Measurements from ENCODE around the gene WDR87.

The WDR87 gene

GRCh38 chr19:37950471-37951175 is 44.2 kb upstream of the WDR87 start:
- no peaks in the 10 kb centered on the region for H3K27me3 ChIP-seq (replicated peaks in 2 of 5; ENCODE audit: control insufficient read depth in 4 of 5, insufficient read depth in 5 of 5, low read length in 4 of 5)
- ChIA-PET CTCF (no interaction called here), POLR2A (no interaction called here)
- DNase-seq: no peak
- H3K4me1 ChIP-seq (ENCODE audit: control extremely low read depth in 1 of 4, control insufficient read depth in 4 of 4, insufficient read depth in 4 of 4, low read length in 3 of 4): peaks cover 3 to 24% (median 13%) of the 10 kb centered on the region in 4 experiments
- H3K9me3 ChIP-seq (ENCODE audit: control extremely low read depth in 1 of 5, control insufficient read depth in 4 of 5, insufficient read depth in 2 of 5, low read depth in 1 of 5, low read length in 4 of 5): no peaks in the 10 kb centered on the region
- peak overlapping the region in 1 of 2 experiments; percentile 15 for H3K27ac ChIP-seq (ENCODE audit: insufficient read depth in 1 of 2, low read depth in 1 of 2, low read length in 2 of 2, poor library complexity in 1 of 2, severe bottlenecking in 2 of 2)
- H3K4me3 ChIP-seq (ENCODE audit: control insufficient read depth in 1 of 7, extremely low read depth in 1 of 7, insufficient read depth in 4 of 7, low read depth in 2 of 7, low read length in 6 of 7): no peak overlapping the region
- H3K36me3 ChIP-seq (ENCODE audit: control insufficient read depth in 4 of 4, insufficient read depth in 4 of 4, low read length in 3 of 4): peaks cover 0 to 3% (median 0%) of the 10 kb centered on the region in 4 experiments
- 86% methylated on average over 20 of the region's 25 CpGs for WGBS (ENCODE audit: insufficient coverage)

GRCh38 chr19:37948362-37948761 is 42.0 kb upstream of the WDR87 start:
- no peak overlapping the region for H3K4me3 ChIP-seq (ENCODE audit: control insufficient read depth in 1 of 7, extremely low read depth in 1 of 7, insufficient read depth in 4 of 7, low read depth in 2 of 7, low read length in 6 of 7)
- no peak overlapping the region for H3K27ac ChIP-seq (ENCODE audit: insufficient read depth in 1 of 2, low read depth in 1 of 2, low read length in 2 of 2, poor library complexity in 1 of 2, severe bottlenecking in 2 of 2)
- H3K36me3 ChIP-seq (ENCODE audit: control insufficient read depth in 4 of 4, insufficient read depth in 4 of 4, low read length in 3 of 4): peaks cover 0 to 6% (median under 1%) of the 10 kb centered on the region in 4 experiments
- CTCF ChIA-PET: interaction anchor here (0.6 kb wide), 1 partner anchor 35 kb away, joined by 3 read pairs; no protein-coding TSS in a partner anchor
- peaks cover 3 to 10% (median 5%) of the 10 kb centered on the region in 4 experiments for H3K4me1 ChIP-seq (ENCODE audit: control extremely low read depth in 1 of 4, control insufficient read depth in 4 of 4, insufficient read depth in 4 of 4, low read length in 3 of 4)
- POLR2A ChIA-PET: no interaction called here
- H3K27me3 ChIP-seq (replicated peaks in 2 of 5; ENCODE audit: control insufficient read depth in 4 of 5, insufficient read depth in 5 of 5, low read length in 4 of 5): no peaks in the 10 kb centered on the region
- DNase-seq: no peak
- 93% methylated on average over 4 of the region's 6 CpGs for WGBS (ENCODE audit: insufficient coverage)
- no peaks in the 10 kb centered on the region for H3K9me3 ChIP-seq (ENCODE audit: control extremely low read depth in 1 of 5, control insufficient read depth in 4 of 5, insufficient read depth in 2 of 5, low read depth in 1 of 5, low read length in 4 of 5)

DNA sequence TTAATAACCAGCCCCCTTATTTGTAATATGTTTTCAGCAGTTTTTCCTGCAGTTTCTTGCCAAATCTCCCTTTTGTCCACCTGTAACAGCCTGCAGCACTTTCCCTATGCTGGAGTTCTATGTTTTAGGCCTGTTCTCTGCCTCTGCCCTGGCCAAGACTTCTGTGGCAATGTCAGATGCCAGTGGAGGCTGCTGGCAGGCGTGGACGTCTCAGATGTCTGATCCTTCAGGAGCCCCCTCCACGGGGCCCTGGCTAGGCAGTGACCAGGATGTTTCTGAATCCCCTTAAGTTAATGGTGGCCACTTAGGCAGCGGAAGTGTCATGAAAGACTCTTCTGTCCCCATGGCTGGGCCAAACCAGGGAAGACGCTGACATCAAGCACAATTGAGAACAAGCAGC is 41.4 kb upstream of the WDR87 start:
- no peak overlapping the region for H3K4me3 ChIP-seq (ENCODE audit: control insufficient read depth in 1 of 7, extremely low read depth in 1 of 7, insufficient read depth in 4 of 7, low read depth in 2 of 7, low read length in 6 of 7)
- no peaks in the 10 kb centered on the region for H3K9me3 ChIP-seq (ENCODE audit: control extremely low read depth in 1 of 5, control insufficient read depth in 4 of 5, insufficient read depth in 2 of 5, low read depth in 1 of 5, low read length in 4 of 5)
- ChIA-PET CTCF (no interaction called here), POLR2A (no interaction called here)
- H3K27me3 ChIP-seq (replicated peaks in 2 of 5; ENCODE audit: control insufficient read depth in 4 of 5, insufficient read depth in 5 of 5, low read length in 4 of 5): no peaks in the 10 kb centered on the region
- WGBS (ENCODE audit: insufficient coverage): 94% methylated on average over 5 of the region's 5 CpGs
- DNase-seq: no peak
- H3K36me3 ChIP-seq (ENCODE audit: control insufficient read depth in 4 of 4, insufficient read depth in 4 of 4, low read length in 3 of 4): peaks cover 0 to 11% (median 1%) of the 10 kb centered on the region in 4 experiments
- no peak overlapping the region for H3K27ac ChIP-seq (ENCODE audit: insufficient read depth in 1 of 2, low read depth in 1 of 2, low read length in 2 of 2, poor library complexity in 1 of 2, severe bottlenecking in 2 of 2)
- peaks cover 3 to 9% (median 5%) of the 10 kb centered on the region in 4 experiments for H3K4me1 ChIP-seq (ENCODE audit: control extremely low read depth in 1 of 4, control insufficient read depth in 4 of 4, insufficient read depth in 4 of 4, low read length in 3 of 4)

- Histone ChIP-seq H3K27me3 (replicated peaks in 2 of 5; ENCODE audit: control insufficient read depth in 4 of 5, insufficient read depth in 5 of 5, low read length in 4 of 5) (no peaks in the 10 kb centered on the region), H3K4me1 (ENCODE audit: control extremely low read depth in 1 of 4, control insufficient read depth in 4 of 4, insufficient read depth in 4 of 4, low read length in 3 of 4) (peaks cover under 1 to 7% (median 4%) of the 10 kb centered on the region in 4 experiments), H3K9me3 (ENCODE audit: control extremely low read depth in 1 of 5, control insufficient read depth in 4 of 5, insufficient read depth in 2 of 5, low read depth in 1 of 5, low read length in 4 of 5) (no peaks in the 10 kb centered on the region), H3K27ac (ENCODE audit: insufficient read depth in 1 of 2, low read depth in 1 of 2, low read length in 2 of 2, poor library complexity in 1 of 2, severe bottlenecking in 2 of 2) (no peak overlapping the region), H3K4me3 (ENCODE audit: control insufficient read depth in 1 of 7, extremely low read depth in 1 of 7, insufficient read depth in 4 of 7, low read depth in 2 of 7, low read length in 6 of 7) (no peak overlapping the region), H3K36me3 (ENCODE audit: control insufficient read depth in 4 of 4, insufficient read depth in 4 of 4, low read length in 3 of 4) (peaks cover 0 to 11% (median 3%) of the 10 kb centered on the region in 4 experiments)
- DNase-seq: no peak
- 100% methylated on average over 1 of the region's 6 CpGs for WGBS (ENCODE audit: insufficient coverage)
- ChIA-PET CTCF (no interaction called here), POLR2A (no interaction called here)
Measured at GRCh38 chr19:37946132-37946531, 39.7 kb upstream of the WDR87 start.

DNA sequence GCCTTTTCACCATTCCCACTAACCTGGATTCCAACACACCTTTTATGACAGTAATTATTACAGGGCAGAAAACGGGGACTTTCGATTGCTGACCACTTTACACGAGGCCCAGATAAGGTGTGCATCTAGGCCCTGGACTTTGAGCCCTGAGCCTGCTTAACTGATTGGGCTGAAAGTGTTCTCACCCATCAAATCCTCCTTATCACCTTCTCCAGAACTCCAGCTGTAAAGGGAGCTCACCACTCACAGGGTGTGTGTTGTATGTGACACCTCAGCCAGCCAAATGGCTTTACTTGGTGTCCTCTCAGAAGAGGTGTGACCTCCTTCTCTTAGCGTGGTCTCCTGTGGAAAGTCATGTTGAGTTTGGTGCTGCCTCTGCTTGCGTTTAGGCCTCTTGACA is 37.1 kb upstream of the WDR87 start:
- ChIA-PET POLR2A (interaction anchor here (0.7 kb wide), 1 partner anchor 44 kb away, joined by 6 read pairs; no protein-coding TSS in a partner anchor), CTCF (no interaction called here)
- Histone ChIP-seq H3K27me3 (replicated peaks in 2 of 5; ENCODE audit: control insufficient read depth in 4 of 5, insufficient read depth in 5 of 5, low read length in 4 of 5) (no peaks in the 10 kb centered on the region), H3K4me1 (ENCODE audit: control extremely low read depth in 1 of 4, control insufficient read depth in 4 of 4, insufficient read depth in 4 of 4, low read length in 3 of 4) (peaks cover 0 to 2% (median 0%) of the 10 kb centered on the region in 4 experiments), H3K9me3 (ENCODE audit: control extremely low read depth in 1 of 5, control insufficient read depth in 4 of 5, insufficient read depth in 2 of 5, low read depth in 1 of 5, low read length in 4 of 5) (no peaks in the 10 kb centered on the region), H3K27ac (ENCODE audit: insufficient read depth in 1 of 2, low read depth in 1 of 2, low read length in 2 of 2, poor library complexity in 1 of 2, severe bottlenecking in 2 of 2) (peak overlapping the region in 1 of 2 experiments; percentile 36), H3K4me3 (ENCODE audit: control insufficient read depth in 1 of 7, extremely low read depth in 1 of 7, insufficient read depth in 4 of 7, low read depth in 2 of 7, low read length in 6 of 7) (no peak overlapping the region), H3K36me3 (ENCODE audit: control insufficient read depth in 4 of 4, insufficient read depth in 4 of 4, low read length in 3 of 4) (peaks cover 0 to 16% (median 3%) of the 10 kb centered on the region in 4 experiments)
- WGBS (ENCODE audit: insufficient coverage): 100% methylated on average over 1 of the region's 5 CpGs
- DNase-seq: no peak

- Histone ChIP-seq H3K36me3 (ENCODE audit: control insufficient read depth in 4 of 4, insufficient read depth in 4 of 4, low read length in 3 of 4) (peaks cover 0 to 14% (median 3%) of the 10 kb centered on the region in 4 experiments), H3K27ac (ENCODE audit: insufficient read depth in 1 of 2, low read depth in 1 of 2, low read length in 2 of 2, poor library complexity in 1 of 2, severe bottlenecking in 2 of 2) (no peak overlapping the region), H3K4me1 (ENCODE audit: control extremely low read depth in 1 of 4, control insufficient read depth in 4 of 4, insufficient read depth in 4 of 4, low read length in 3 of 4) (peaks cover 0 to 8% (median 4%) of the 10 kb centered on the region in 4 experiments), H3K9me3 (ENCODE audit: control extremely low read depth in 1 of 5, control insufficient read depth in 4 of 5, insufficient read depth in 2 of 5, low read depth in 1 of 5, low read length in 4 of 5) (no peaks in the 10 kb centered on the region), H3K27me3 (replicated peaks in 2 of 5; ENCODE audit: control insufficient read depth in 4 of 5, insufficient read depth in 5 of 5, low read length in 4 of 5) (no peaks in the 10 kb centered on the region), H3K4me3 (ENCODE audit: control insufficient read depth in 1 of 7, extremely low read depth in 1 of 7, insufficient read depth in 4 of 7, low read depth in 2 of 7, low read length in 6 of 7) (no peak overlapping the region)
- CTCF ChIA-PET: no interaction called here
- POLR2A ChIA-PET: no interaction called here
- WGBS (ENCODE audit: insufficient coverage): 85% methylated on average over 4 of the region's 6 CpGs
- no peak for DNase-seq
Measured at GRCh38 chr19:37942516-37942902, 36.1 kb upstream of the WDR87 start.

DNA sequence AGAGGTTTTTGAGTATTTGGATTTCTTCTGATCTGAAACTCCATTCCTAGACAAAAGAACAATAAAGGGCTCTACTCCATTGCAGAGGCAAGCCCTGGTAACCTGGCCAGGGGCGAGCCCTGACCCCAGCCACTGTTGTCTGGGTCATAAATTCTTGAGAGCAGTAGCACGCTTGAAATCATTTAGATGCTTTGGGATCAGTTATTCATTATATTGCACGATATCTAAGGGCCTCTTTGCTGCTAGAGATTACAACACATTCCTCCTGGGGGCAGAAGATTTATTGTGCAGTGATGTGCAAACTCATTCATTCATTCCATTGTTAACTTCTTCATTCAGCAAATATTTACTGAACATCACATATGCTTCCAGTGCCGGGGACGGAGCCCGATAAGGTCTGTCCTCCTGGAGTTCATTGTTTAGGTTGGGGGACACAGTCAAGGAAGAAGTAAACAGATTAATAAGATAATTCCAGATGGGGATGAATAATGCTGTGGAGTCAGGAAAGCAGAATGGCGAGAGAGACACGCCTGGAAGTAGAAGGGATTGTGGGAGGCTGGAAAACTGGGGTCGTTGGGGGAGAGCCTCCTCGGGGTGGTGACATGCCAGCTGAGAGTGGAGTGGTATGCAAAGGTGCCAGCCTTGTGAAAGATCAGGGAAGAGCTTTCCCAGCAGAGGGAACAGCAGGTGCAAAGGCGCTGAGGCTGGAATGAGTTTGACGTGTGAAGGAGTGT is 35.6 kb upstream of the WDR87 start:
- Histone ChIP-seq H3K9me3 (ENCODE audit: control extremely low read depth in 1 of 5, control insufficient read depth in 4 of 5, insufficient read depth in 2 of 5, low read depth in 1 of 5, low read length in 4 of 5) (no peaks in the 10 kb centered on the region), H3K4me3 (ENCODE audit: control insufficient read depth in 1 of 7, extremely low read depth in 1 of 7, insufficient read depth in 4 of 7, low read depth in 2 of 7, low read length in 6 of 7) (no peak overlapping the region), H3K27me3 (replicated peaks in 2 of 5; ENCODE audit: control insufficient read depth in 4 of 5, insufficient read depth in 5 of 5, low read length in 4 of 5) (no peaks in the 10 kb centered on the region), H3K27ac (ENCODE audit: insufficient read depth in 1 of 2, low read depth in 1 of 2, low read length in 2 of 2, poor library complexity in 1 of 2, severe bottlenecking in 2 of 2) (no peak overlapping the region), H3K4me1 (ENCODE audit: control extremely low read depth in 1 of 4, control insufficient read depth in 4 of 4, insufficient read depth in 4 of 4, low read length in 3 of 4) (peaks cover 0 to 10% (median 4%) of the 10 kb centered on the region in 4 experiments), H3K36me3 (ENCODE audit: control insufficient read depth in 4 of 4, insufficient read depth in 4 of 4, low read length in 3 of 4) (peaks cover 0 to 14% (median 3%) of the 10 kb centered on the region in 4 experiments)
- no peak for DNase-seq
- ChIA-PET CTCF (no interaction called here), POLR2A (no interaction called here)
- WGBS (ENCODE audit: insufficient coverage): 96% methylated on average over 6 of the region's 12 CpGs

All from common myeloid progenitor, CD34-positive (primary cell).